ENCODE results near the gene BCL11B.

The BCL11B gene

DNA sequence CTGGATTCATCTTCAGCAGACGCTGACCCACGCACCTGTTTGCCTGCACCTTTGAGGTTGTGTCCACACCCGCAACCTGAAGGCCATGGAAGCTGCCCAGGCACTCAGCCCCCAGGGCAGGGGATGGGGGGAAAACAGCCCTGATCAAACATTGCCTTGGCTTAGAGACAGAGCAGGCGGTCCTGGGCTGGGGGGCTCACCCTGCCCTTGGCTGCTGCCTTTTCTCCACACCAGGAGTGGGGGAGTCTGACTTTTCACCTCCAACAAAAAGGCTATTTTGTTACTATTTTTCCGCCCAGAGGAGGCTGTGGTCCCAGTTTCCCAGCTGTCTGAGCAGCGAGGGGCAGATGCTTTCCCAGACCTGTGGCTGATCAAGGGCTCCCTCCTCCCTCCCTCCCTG lies 24.2 kb downstream of the BCL11B start:
- Histone ChIP-seq H3K4ac (ENCODE audit: low read depth in 1 of 2, low read length in 2 of 2) (no peak overlapping the region), H3K79me1 (replicated peaks; ENCODE audit: low read length, poor library complexity, severe bottlenecking) (no peaks in the 10 kb centered on the region), H3K14ac (ENCODE audit: low read length in 2 of 2) (no peak overlapping the region), H2BK15ac (ENCODE audit: low read depth, poor library complexity, severe bottlenecking) (no peak overlapping the region), H2BK12ac (ENCODE audit: low read length in 2 of 2) (no peak overlapping the region), H2AK5ac (ENCODE audit: low read length, severe bottlenecking) (no peak overlapping the region), H2BK5ac (ENCODE audit: low read depth, low read length, poor library complexity, severe bottlenecking) (no peak overlapping the region), H2BK120ac (ENCODE audit: low read depth, low read length) (no peak overlapping the region), H3K27ac (ENCODE audit: low read length, poor library complexity, severe bottlenecking) (no peak overlapping the region), H3K9ac (ENCODE audit: low read length) (no peak overlapping the region), H3K9me3 (ENCODE audit: control insufficient read depth, low read length) (no peaks in the 10 kb centered on the region), H3K27me3 (ENCODE audit: control insufficient read depth in 1 of 2, insufficient read depth in 1 of 2, low read length in 2 of 2) (peaks cover 45 to 49% of the 10 kb centered on the region in 2 experiments), H3K23ac (ENCODE audit: low read length in 2 of 2) (no peak overlapping the region), H2AFZ (ENCODE audit: low read depth, low read length) (no peak overlapping the region), H3K36me3 (ENCODE audit: control insufficient read depth in 1 of 2, insufficient read depth in 2 of 2, low read depth in 1 of 2, low read length in 2 of 2) (no peaks in the 10 kb centered on the region), H4K8ac (ENCODE audit: low read length) (no peak overlapping the region), H3K4me3 (ENCODE audit: insufficient read depth in 1 of 2, low read depth in 1 of 2, low read length in 2 of 2) (no peak overlapping the region), H4K91ac (ENCODE audit: low read length) (no peak overlapping the region), H3K4me2 (ENCODE audit: low read length, poor library complexity, severe bottlenecking) (no peak overlapping the region), H3K4me1 (ENCODE audit: control insufficient read depth, insufficient read depth, low read depth, low read length) (peaks cover 3% of the 10 kb centered on the region), H3K18ac (ENCODE audit: low read depth in 1 of 2, low read length in 2 of 2) (no peak overlapping the region)
- DNase-seq = no peak
- WGBS = 67% methylated on average over 6 of the region's 6 CpGs

DNA sequence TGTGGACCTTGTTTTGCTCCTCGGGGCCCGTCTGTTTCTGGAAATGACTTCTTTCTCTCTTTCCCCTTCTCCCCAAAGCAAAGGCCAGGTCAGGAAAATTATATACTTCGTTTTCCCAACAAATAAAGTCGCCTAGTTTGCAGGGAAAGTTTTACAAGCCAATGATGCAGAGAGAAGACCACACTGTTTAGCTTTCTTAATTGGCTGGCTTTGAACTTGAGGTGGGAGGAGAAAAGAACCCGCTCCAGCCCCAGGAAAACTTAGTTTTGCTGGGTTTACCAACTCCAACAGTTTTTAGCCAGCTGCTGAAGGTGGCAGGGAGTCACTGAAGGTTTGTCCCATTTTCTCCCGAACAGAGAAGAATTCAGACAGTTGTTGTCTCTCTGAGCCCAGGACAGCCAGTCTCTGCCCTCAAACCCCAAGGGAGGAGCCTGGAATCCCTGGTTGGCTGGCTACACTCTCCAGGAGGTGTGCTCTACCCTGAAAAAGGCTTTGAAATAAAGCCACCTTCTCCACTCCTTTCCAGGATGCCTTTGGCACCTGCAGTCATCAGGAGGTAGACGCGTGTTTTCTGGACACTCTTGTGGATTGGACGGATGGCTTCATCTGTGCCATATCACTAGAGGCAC lies 24.8 kb downstream of the BCL11B start:
- Histone ChIP-seq H3K23ac (ENCODE audit: low read length in 2 of 2) (no peak overlapping the region), H3K18ac (ENCODE audit: low read depth in 1 of 2, low read length in 2 of 2) (no peak overlapping the region), H4K8ac (ENCODE audit: low read length) (no peak overlapping the region), H4K91ac (ENCODE audit: low read length) (no peak overlapping the region), H3K79me1 (replicated peaks; ENCODE audit: low read length, poor library complexity, severe bottlenecking) (no peaks in the 10 kb centered on the region), H2AK5ac (ENCODE audit: low read length, severe bottlenecking) (no peak overlapping the region), H2BK120ac (ENCODE audit: low read depth, low read length) (no peak overlapping the region), H2BK5ac (ENCODE audit: low read depth, low read length, poor library complexity, severe bottlenecking) (no peak overlapping the region), H2AFZ (ENCODE audit: low read depth, low read length) (no peak overlapping the region), H2BK12ac (ENCODE audit: low read length in 2 of 2) (no peak overlapping the region), H3K4ac (ENCODE audit: low read depth in 1 of 2, low read length in 2 of 2) (no peak overlapping the region), H3K27me3 (ENCODE audit: control insufficient read depth in 1 of 2, insufficient read depth in 1 of 2, low read length in 2 of 2) (peaks cover 47 to 49% of the 10 kb centered on the region in 2 experiments), H3K27ac (ENCODE audit: low read length, poor library complexity, severe bottlenecking) (no peak overlapping the region), H3K9ac (ENCODE audit: low read length) (no peak overlapping the region), H2BK15ac (ENCODE audit: low read depth, poor library complexity, severe bottlenecking) (no peak overlapping the region), H3K36me3 (ENCODE audit: control insufficient read depth in 1 of 2, insufficient read depth in 2 of 2, low read depth in 1 of 2, low read length in 2 of 2) (no peaks in the 10 kb centered on the region), H3K4me3 (ENCODE audit: insufficient read depth in 1 of 2, low read depth in 1 of 2, low read length in 2 of 2) (no peak overlapping the region), H3K9me3 (ENCODE audit: control insufficient read depth, low read length) (no peaks in the 10 kb centered on the region), H3K4me1 (ENCODE audit: control insufficient read depth, insufficient read depth, low read depth, low read length) (peaks cover 3% of the 10 kb centered on the region), H3K14ac (ENCODE audit: low read length in 2 of 2) (no peak overlapping the region), H3K4me2 (ENCODE audit: low read length, poor library complexity, severe bottlenecking) (no peak overlapping the region)
- DNase-seq = no peak
- WGBS = 34% methylated on average over 9 of the region's 9 CpGs

DNA sequence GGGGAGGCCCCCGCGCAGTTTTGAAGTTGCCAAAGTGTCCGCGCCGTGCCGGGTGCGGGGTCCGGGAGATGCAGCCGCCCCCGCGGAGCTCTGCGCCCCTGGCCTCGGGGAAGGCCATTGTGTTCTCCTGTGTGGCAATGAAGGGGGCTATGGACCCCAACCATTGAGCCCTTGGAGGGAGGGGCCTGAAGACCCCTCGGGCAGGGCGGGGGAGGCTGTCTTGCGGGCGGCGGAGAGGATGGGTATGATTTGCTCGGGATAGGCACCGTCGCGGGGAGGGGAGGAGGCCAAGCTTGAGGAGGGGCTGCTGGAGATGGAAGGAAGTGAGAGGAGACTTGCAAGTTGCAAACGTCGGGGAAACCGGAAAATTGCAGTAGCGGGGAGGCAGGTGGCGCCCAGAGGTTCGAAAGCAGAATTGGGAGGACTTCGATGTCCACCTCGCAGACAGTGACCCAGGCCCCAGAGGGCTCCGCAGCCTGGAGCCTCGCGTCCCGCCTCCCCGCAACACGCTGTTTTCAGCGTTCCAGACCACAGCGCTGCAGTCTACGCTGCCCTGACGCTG lies 25.4 kb downstream of the BCL11B start:
- H3K9ac ChIP-seq (ENCODE audit: low read length) = no peak overlapping the region
- no peak overlapping the region for H3K4ac ChIP-seq (ENCODE audit: low read depth in 1 of 2, low read length in 2 of 2)
- H2BK120ac ChIP-seq (ENCODE audit: low read depth, low read length) = no peak overlapping the region
- 3% methylated on average over 40 of the region's 40 CpGs for WGBS
- H3K4me3 ChIP-seq (ENCODE audit: insufficient read depth in 1 of 2, low read depth in 1 of 2, low read length in 2 of 2) = no peak overlapping the region
- DNase-seq = no peak
- no peak overlapping the region for H2BK12ac ChIP-seq (ENCODE audit: low read length in 2 of 2)
- H3K79me1 ChIP-seq (replicated peaks; ENCODE audit: low read length, poor library complexity, severe bottlenecking) = no peaks in the 10 kb centered on the region
- H3K14ac ChIP-seq (ENCODE audit: low read length in 2 of 2) = no peak overlapping the region
- peaks cover 47 to 49% of the 10 kb centered on the region in 2 experiments for H3K27me3 ChIP-seq (ENCODE audit: control insufficient read depth in 1 of 2, insufficient read depth in 1 of 2, low read length in 2 of 2)
- no peak overlapping the region for H4K91ac ChIP-seq (ENCODE audit: low read length)
- H3K23ac ChIP-seq (ENCODE audit: low read length in 2 of 2) = no peak overlapping the region
- H3K4me1 ChIP-seq (ENCODE audit: control insufficient read depth, insufficient read depth, low read depth, low read length) = peaks cover 3% of the 10 kb centered on the region
- no peak overlapping the region for H2BK5ac ChIP-seq (ENCODE audit: low read depth, low read length, poor library complexity, severe bottlenecking)
- H2BK15ac ChIP-seq (ENCODE audit: low read depth, poor library complexity, severe bottlenecking) = no peak overlapping the region
- no peaks in the 10 kb centered on the region for H3K9me3 ChIP-seq (ENCODE audit: control insufficient read depth, low read length)
- H4K8ac ChIP-seq (ENCODE audit: low read length) = no peak overlapping the region
- H2AFZ ChIP-seq (ENCODE audit: low read depth, low read length) = no peak overlapping the region
- H3K18ac ChIP-seq (ENCODE audit: low read depth in 1 of 2, low read length in 2 of 2) = no peak overlapping the region
- no peaks in the 10 kb centered on the region for H3K36me3 ChIP-seq (ENCODE audit: control insufficient read depth in 1 of 2, insufficient read depth in 2 of 2, low read depth in 1 of 2, low read length in 2 of 2)
- no peak overlapping the region for H3K27ac ChIP-seq (ENCODE audit: low read length, poor library complexity, severe bottlenecking)
- H2AK5ac ChIP-seq (ENCODE audit: low read length, severe bottlenecking) = no peak overlapping the region
- H3K4me2 ChIP-seq (ENCODE audit: low read length, poor library complexity, severe bottlenecking) = no peak overlapping the region

DNA sequence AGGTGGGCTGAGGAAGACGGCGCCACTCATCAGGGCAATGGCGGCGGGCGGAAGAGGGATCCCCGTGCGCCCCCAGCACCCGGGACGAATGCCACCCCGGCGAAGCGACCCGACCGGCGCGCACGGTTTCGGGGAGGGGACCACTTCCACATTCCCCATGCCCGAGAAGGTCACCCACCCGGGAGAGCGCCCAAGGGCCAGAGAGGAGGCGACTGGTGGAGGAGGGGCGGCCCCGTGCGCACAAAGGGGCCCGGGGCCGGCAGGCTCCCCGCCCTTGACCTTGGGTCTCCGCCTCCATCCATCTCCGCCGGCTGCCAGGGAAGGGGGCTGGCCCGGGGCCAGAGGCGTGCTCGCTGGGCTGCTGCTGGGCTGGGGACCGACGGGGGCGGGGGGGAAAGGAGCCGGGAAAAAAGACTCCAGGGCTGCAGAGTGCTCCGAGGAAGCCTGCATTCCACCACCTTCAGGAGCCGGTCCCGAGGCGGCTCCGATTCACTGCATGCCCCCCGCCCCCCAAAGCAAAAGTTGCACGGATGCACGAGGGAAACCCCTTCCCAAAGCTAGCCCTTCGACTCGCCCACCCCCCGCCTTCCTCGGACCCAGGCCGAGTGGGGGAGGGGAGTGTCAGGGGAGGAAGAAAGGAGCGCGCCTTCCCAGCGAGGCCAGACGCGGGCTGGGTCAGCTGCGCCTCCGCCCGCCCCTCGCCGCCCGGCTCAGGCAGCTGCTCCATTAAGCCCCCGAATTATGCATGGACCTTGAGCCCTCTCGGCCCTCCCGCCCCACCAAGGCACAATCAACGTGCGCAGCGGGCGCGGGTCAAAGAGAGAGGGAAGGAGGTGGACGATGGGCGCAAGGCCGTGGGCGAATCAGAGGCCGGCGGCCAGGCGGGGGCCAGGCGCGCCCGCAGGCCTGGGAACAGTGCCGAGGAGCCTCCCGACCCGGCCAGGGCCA lies 26.2 kb downstream of the BCL11B start:
- Histone ChIP-seq H3K4me2 (ENCODE audit: low read length, poor library complexity, severe bottlenecking) (no peak overlapping the region), H3K36me3 (ENCODE audit: control insufficient read depth in 1 of 2, insufficient read depth in 2 of 2, low read depth in 1 of 2, low read length in 2 of 2) (no peaks in the 10 kb centered on the region), H4K8ac (ENCODE audit: low read length) (no peak overlapping the region), H2BK15ac (ENCODE audit: low read depth, poor library complexity, severe bottlenecking) (no peak overlapping the region), H4K91ac (ENCODE audit: low read length) (no peak overlapping the region), H3K23ac (ENCODE audit: low read length in 2 of 2) (no peak overlapping the region), H2BK5ac (ENCODE audit: low read depth, low read length, poor library complexity, severe bottlenecking) (no peak overlapping the region), H3K4me1 (ENCODE audit: control insufficient read depth, insufficient read depth, low read depth, low read length) (peaks cover 3% of the 10 kb centered on the region), H2BK12ac (ENCODE audit: low read length in 2 of 2) (no peak overlapping the region), H2BK120ac (ENCODE audit: low read depth, low read length) (no peak overlapping the region), H3K27me3 (ENCODE audit: control insufficient read depth in 1 of 2, insufficient read depth in 1 of 2, low read length in 2 of 2) (peaks cover 47 to 49% of the 10 kb centered on the region in 2 experiments), H3K79me1 (replicated peaks; ENCODE audit: low read length, poor library complexity, severe bottlenecking) (no peaks in the 10 kb centered on the region), H3K14ac (ENCODE audit: low read length in 2 of 2) (no peak overlapping the region), H3K4me3 (ENCODE audit: insufficient read depth in 1 of 2, low read depth in 1 of 2, low read length in 2 of 2) (no peak overlapping the region), H3K9me3 (ENCODE audit: control insufficient read depth, low read length) (no peaks in the 10 kb centered on the region), H3K27ac (ENCODE audit: low read length, poor library complexity, severe bottlenecking) (no peak overlapping the region), H2AFZ (ENCODE audit: low read depth, low read length) (no peak overlapping the region), H3K18ac (ENCODE audit: low read depth in 1 of 2, low read length in 2 of 2) (no peak overlapping the region), H2AK5ac (ENCODE audit: low read length, severe bottlenecking) (no peak overlapping the region), H3K9ac (ENCODE audit: low read length) (no peak overlapping the region), H3K4ac (ENCODE audit: low read depth in 1 of 2, low read length in 2 of 2) (no peak overlapping the region)
- no peak for DNase-seq
- WGBS = 1% methylated on average over 66 of the region's 83 CpGs

Measured in mesenchymal stem cell (in vitro differentiated cells and primary cell).